NCI-H1092 treated with DMSO at 0.1 percent for 48 hours (cell line): Measurements from ENCODE around the gene TRDN.
"Not testable (repeated sequence)": the region's sequence is repeated elsewhere in the genome, so short reads cannot be mapped to it uniquely, and the experiment has no call there.

ENCODE experiments used
- DNase-seq: peaks from one replicate; lab custom pipeline; 2025; lab: John Stamatoyannopoulos, UW

The TRDN gene

DNA sequence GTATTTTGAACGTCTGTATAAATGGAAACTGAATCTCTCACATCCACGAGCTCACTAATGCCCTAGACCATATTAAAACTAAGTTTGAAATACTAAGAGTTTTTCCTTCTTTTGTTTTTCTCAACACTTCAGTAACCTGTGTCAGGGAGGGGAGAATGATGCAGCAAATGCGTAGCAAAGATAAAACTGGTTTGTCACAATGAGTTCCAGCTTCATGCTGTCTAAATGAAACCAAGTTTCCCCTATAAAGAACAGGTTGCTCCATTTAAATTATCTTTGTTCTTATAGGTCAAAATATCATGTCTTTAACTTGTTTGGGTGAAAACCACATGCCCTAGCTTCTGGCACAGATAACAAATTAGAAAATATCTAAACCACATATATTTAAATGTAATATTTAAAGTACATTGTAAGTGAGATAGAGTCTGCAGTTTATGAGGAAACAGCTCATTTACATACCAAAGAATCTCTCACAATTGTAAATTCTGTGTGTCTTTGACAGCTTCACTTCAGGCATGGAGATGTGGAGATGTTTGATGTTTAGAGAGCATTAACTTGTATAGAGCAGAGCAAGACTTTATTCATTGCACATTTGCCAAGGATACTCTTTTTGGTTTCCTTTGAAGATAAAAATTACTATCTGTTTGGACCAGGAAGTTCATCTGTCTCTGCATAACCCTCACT is 7.3 kb downstream of the TRDN start:
- DNase-seq, result no peak

GRCh38 chr6:123625696-123626095 is 11.1 kb downstream of the TRDN start:
- no peak for DNase-seq

- DNase-seq, result no peak
Measured at GRCh38 chr6:123622780-123623179, 14.0 kb downstream of the TRDN start.

GRCh38 chr6:123619156-123619555 is 17.6 kb downstream of the TRDN start:
- no peak for DNase-seq

GRCh38 chr6:123616942-123617341 is 19.8 kb downstream of the TRDN start:
- DNase-seq, result no peak

- DNase-seq, result no peak
Measured at GRCh38 chr6:123616016-123616415, 20.7 kb downstream of the TRDN start.

- no peak for DNase-seq
Measured at GRCh38 chr6:123610779-123611178, 26.0 kb downstream of the TRDN start.

DNA sequence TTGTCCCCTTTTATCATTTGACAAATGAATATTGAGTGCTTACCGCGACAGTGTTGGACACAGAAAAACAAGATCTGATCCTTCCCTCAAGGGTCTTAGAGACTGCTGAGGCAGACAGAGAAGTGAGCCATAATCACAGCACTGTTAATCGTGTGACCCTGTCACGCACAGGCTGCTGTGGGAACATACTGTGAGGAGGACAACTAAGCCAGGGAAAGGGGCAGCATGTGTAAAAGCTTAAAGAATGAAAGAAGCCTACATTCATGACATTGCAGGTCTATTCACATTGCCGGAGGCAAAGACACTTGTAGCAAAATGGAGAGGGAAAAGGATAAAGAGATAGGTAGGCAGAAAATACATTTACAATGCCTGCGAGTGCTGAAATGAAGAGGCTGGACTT is 32.7 kb downstream of the TRDN start:
- no peak for DNase-seq

DNA sequence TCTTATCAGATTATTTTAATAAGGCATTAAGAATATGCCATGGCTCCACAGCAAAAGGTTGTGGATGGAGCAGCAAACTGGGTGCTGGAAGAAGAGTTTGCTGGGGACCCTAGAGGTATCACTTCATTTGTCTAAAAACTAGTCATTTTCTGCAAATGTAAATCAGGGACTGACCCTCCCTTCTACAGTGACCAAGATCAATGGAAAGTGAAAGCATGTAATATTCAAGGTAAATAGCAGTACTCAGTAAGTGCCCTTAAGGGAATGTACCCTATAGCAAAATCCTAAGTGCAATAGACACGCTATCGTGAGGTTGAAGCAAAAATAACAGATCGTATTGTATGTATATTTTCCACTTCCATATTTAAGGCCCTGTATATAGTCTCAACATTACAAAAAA is 38.7 kb downstream of the TRDN start:
- DNase-seq, result no peak

DNA sequence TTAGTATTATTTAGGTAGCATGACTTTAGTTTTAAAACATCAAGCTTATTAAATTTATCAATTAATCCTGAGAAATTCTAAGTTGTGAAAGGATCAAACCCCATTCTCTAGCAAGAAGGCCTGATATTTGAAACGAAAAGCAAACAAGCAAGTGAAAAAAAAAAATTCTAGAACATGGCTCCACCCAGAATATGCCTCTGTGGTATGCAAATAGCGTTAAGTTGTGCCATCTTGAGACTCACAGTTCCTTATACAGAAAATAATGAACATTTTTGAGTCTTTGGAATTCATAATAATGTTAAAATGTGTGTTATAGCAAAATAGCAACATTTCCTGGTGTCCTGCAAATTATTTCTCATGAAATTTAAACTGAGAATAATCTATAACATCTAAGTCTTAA is 42.0 kb downstream of the TRDN start:
- no peak for DNase-seq

DNA sequence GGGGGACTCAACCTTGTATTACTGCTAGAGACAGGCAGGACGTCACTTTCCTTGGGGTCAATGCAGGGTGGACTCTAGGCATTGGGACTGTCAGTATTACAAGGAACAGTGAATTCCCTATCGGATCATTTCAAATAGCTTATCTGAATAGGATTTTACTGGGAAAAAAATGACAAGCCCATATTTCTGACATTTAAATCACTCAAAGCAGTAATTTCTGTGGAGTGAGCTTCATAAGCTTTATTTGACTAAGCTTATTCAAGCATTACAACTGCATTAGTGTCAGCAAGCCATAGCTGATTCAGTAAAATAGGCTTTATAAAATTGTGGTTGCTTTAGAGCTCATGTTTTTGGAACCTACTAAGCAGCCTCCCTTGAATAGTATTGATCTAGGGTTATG is 44.3 kb downstream of the TRDN start:
- no peak for DNase-seq

DNA sequence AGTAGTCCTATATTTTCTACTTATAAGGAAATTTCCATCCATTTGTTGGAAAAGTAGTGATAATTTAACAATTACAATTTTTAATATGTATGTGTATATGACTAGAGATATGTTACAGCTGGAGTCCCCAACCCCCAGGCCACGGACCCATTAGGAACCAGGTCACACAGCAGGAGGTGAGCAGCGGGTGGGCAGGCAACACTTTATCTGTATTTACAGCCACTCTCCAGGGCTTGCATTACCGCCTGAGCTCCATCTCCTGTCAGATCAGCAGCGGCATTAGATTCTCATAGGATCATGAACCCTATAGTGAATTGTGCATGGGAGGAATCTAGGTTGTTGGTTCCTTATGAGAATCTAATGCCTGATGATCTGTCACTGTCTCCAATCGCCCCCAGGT is 46.8 kb downstream of the TRDN start:
- DNase-seq, result no peak

GRCh38 chr6:123589317-123589716 is 47.4 kb downstream of the TRDN start:
- no peak for DNase-seq

- no peak for DNase-seq
Measured at GRCh38 chr6:123588546-123588895, 48.2 kb downstream of the TRDN start.

DNA sequence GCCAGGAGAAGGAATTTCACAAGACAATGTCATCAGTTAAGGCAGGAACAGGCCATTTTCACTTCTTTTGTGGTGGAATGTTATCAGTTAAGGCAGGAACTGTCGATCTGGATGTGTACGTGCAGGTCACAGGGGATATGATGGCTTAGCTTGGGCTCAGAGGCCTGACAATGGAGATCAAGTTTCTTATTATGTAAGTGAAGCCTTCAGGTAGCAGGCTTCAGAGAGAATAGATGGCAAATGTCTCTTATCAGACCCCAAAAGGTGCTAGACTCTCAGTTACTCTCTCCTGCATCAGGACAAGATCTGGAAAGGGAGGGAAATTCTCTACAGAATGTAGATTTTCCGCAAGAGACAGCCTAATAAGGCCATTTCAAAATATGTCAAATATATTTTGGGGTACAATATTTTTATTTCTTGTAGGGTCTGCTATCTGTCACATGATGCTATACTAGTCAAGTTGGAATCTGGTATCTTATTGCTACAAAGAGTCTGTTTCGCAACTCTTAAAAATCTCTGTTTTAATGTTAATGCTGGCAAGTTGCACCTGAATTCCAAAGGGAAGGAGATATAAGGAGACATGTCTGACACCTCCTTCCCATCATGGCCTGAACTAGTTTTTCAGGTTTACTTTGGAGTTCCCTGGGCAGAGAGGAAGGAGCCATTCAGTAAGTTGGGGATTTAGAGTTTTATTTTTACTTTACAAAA is 48.8 kb downstream of the TRDN start:
- DNase-seq, result no peak

DNA sequence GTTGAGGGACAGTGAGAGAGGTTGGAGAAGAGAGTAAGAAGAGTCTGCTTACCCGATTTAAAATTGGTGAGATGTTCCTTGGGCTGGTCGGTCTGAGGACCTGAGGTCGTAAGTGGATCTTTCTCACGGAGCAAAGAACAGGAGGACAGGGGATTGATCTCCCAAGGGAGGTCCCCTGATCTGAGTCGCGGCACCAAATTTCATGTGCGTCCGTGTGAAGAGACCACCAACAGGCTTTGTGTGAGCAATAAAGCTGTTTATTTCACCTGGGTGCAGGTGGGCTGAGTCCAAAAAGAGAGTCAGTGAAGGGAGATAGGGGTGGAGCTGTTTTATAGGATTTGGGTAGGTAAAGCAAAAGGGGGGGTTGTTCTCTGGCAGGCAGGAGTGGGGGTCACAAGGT is 49.3 kb downstream of the TRDN start:
- DNase-seq, result not testable (repeated sequence)

DNA sequence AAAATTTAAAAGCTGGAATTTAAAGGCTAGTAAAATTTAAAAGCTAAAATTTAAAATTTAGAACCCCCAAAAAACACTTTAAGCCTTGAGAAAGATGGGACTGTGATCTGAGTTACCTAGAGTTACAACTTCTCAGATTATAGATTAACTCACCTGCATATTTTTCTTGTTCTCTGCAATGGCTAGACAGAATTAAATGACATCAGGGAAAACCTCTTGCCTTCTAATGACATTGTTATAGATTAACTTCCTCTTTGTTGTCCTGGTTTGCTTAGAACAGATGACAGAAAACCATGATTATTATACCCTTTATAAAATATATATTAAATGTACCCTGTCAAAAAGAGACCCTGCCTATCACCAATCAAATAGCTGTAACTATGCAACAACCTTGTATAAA is 56.4 kb downstream of the TRDN start:
- DNase-seq, result no peak

DNA sequence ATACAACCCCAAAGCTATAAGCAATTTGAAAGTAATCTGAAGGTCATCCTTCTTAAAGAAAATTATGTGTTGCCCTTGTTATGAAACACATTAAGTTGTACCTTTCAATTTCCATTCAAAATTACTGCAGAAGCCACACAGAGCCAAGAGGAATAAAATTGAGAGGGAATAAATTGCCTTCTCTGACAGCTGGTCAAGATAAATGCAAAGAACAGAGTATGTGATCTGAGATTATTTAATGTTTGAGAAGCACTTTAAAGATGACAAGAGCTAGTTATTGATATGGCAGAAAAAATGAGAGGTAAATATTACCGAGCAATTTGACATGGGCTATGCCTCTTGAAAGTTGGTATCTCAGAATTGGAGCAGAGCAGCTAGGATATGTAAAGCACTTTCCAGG is 61.6 kb downstream of the TRDN start:
- DNase-seq, result peak; percentile 79

- peak; percentile 43 for DNase-seq
Measured at GRCh38 chr6:123570813-123571684, 65.7 kb downstream of the TRDN start.

DNA sequence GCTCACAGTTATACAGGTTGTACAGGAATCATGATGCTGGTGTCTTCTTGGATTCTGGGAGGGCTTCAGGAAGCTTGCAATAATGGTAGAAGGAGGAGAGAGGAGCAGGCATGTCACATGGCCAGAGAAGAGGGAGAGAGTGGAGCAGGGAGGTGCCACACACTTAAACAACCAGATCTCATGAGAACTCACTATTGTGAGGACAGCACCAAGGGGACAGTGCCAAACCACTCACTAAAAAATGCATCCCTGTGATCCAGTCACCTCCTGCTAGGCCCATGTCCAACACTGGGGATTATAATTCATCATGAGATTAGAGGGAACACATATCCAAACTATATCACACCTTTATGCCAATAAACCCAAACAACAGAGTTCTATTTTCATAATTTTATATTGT is 67.2 kb downstream of the TRDN start:
- no peak for DNase-seq

DNA sequence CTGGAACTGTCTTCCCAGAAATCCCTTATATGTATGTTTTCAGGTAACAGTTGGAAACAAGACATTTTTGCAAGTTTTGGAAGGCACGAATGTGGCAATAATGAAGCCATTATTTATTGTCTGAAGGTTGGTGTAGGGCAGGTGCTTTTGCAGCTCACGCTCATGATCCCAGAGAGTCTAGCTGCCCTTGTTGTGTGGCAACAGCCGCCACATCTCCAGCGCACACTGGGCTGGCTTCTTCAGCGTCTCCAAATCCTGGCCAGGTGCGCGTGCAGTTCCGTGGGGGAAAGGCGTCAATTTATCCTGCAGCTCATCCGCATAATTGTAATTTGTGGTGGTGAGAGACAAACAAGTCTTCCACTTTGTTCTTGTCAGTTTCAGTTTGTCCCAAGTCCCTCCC is 71.2 kb downstream of the TRDN start:
- no peak for DNase-seq

- peak; percentile 84 for DNase-seq
Measured at GRCh38 chr6:123564361-123564760, 72.4 kb downstream of the TRDN start.

DNA sequence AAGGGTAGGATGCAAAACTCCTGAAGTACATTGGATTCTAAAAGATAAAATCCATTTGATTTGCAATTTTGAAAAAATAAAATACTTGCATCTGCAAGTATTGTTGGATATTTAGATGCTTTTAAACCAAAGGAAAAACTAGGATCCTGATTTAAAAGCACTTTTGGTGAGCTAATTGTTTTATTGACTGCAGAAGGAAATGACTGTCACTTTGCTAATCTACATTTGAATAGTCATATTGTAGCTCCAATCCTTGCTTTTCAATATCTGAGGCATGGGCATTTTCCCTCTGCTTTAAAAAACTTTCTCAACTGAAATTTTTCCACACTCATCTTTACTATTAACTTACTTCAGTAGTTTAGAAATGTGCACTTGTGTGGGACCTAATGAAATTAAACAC is 74.1 kb downstream of the TRDN start:
- no peak for DNase-seq
